HG03571 (cell line): ENCODE data around the gene CD34.
"Not testable (repeated sequence)": the region's sequence is repeated elsewhere in the genome, so short reads cannot be mapped to it uniquely, and the experiment has no call there.

Experiments used
- ATAC-seq: cut with Tn5 transposase; IDR thresholded peaks from one replicate; pipeline ENCODE4 v1.9.1; 2021; ENCODE audit not compliant: unreplicated experiment

The CD34 gene

DNA sequence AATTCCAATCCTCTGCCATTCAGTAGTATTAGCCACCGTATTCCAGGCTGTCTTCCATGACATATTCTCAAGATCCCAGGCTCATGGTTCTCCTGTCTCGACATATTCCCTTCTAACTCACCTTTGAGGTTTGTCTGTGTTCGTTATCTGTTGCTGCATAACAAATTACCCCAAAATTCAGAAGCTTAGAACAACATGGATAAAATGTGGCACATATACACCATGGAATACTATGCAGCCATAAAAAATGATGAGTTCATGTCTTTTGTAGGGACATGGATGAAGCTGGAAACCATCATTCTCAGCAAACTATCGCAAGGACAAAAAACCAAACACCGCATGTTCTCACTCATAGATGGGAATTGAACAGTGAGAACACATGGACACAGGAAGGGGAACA is 33.0 kb downstream of the CD34 start:
- ATAC-seq = not testable (repeated sequence)

- ATAC-seq = no peak
Observed at GRCh38 chr1:207876131-207876530, 34.8 kb downstream of the CD34 start.

GRCh38 chr1:207875532-207875931 is 35.4 kb downstream of the CD34 start:
- ATAC-seq = no peak

DNA sequence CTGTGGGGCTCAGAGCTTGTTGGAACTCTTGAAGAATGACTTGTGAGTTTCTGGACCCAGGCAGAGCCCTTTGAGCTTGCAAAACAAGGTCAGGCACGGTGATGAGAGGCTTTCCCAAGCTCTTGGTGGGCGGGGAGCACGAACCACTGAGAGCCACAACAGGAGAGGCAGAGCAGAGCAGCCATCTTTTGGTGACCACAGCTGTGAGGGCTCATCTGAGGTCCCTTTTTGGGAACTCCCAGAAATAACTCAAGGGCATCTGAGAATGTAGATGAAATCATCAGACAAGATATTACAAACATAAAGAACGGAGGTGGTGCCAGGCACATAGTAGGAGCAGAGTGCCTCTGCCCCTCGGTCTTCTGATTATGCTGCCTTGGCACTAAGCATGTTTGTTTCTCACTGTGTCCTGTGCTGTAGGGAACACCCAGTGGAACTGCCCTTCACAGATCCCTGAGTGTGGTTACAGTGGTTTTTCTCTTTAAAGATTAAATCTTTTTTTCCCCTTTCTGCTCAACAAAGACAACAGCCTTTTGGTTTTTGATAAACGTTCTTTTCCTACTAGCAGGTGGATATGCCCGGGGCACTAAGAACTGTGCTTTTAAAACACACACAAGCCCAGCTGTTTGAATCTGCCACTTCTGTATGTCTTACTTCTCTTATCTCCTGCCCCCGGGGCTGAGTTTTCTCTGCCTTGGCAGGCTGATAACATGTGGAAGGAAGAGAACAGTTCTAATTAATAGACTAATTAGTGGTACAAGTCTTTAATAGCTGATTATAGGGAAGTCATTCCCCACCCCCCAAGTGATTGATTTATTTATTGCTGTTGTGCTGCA is 37.7 kb downstream of the CD34 start:
- ATAC-seq = no peak

DNA sequence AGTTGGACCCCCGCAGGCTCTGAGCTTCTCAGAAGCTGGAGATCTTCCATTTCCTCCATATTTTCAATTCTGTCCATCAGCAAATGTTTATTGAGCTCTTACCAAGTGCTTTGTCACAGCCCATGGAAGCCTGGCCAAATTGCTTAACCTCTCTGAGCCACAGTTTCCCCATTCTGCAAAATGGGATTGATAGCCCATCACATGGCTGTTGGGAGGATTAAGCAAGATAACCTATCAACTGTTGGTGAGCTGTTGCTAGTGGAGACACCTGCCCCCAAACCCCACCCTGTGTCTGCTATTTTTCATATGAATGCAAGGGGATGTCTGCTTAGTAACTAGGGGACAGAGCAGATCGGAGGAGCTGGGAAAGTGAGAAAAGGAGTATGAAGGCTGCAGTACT is 38.3 kb downstream of the CD34 start:
- no peak for ATAC-seq

- no peak for ATAC-seq
Observed at GRCh38 chr1:207871117-207871649, 39.7 kb downstream of the CD34 start.

- no peak for ATAC-seq
Observed at GRCh38 chr1:207870306-207871031, 40.5 kb downstream of the CD34 start.

GRCh38 chr1:207869859-207870258 is 41.1 kb downstream of the CD34 start:
- no peak for ATAC-seq

GRCh38 chr1:207868774-207869721 is 41.9 kb downstream of the CD34 start:
- ATAC-seq = peak; percentile 56

DNA sequence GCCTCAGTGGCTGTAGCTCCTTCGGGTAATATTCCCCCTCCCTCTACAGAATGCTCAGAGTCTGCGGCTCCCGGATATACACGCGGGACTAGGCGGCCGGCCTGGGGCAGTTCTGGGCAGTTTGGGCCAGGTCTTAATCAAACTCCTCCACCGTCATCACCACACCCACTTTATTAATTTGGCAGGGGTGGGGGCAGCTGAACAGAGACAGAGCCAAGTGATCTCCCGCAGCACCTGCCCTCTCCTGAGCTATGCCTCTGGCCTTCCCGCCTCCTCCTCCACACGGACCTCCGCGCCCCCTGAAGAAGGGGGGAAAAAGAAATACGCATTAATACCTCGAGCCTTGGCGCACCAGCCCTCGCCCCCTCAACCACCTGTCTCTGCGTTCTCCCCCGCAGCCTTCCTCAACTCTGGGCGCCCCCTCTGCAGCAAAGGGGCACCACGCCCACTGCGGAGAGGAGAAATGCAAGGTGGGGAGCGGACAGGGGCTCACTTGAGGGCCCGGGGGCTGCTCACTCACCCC is 42.6 kb downstream of the CD34 start:
- ATAC-seq = no peak

- no peak for ATAC-seq
Observed at GRCh38 chr1:207867136-207868109, 43.5 kb downstream of the CD34 start.

- no peak for ATAC-seq
Observed at GRCh38 chr1:207866471-207867135, 44.3 kb downstream of the CD34 start.

DNA sequence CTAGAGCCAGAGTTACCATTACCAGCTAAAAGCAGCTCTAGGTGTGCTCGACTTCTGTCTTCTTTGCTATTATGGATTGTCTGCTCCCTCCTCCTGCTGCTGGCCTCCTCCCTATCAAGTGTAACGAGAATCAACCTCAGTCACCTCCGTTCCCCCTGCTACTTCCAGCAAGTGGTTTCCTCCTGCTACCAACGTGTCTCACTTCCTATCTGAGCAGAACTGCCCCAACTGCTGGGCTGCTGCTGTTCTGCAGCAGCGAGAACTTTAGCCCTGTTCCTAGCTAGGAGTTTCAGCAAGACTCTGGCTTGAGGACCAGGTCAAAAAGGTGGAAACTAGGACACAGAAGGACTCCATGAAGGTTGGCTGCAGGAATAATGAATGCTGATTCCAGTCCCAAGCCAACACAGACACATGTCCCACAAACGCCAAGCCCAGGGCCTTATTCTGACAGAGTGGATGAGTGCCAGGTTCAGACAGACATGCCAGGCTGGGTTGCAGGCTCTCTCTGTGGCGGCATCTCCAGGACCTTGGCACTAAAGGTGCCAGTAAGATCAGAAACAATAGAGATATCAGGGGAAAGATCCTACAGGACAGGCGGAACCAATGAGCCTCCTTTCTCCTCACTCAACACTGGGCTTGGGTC is 46.9 kb downstream of the CD34 start:
- peak; percentile 60 for ATAC-seq

- ATAC-seq = no peak
Observed at GRCh38 chr1:207862241-207862787, 48.6 kb downstream of the CD34 start.

DNA sequence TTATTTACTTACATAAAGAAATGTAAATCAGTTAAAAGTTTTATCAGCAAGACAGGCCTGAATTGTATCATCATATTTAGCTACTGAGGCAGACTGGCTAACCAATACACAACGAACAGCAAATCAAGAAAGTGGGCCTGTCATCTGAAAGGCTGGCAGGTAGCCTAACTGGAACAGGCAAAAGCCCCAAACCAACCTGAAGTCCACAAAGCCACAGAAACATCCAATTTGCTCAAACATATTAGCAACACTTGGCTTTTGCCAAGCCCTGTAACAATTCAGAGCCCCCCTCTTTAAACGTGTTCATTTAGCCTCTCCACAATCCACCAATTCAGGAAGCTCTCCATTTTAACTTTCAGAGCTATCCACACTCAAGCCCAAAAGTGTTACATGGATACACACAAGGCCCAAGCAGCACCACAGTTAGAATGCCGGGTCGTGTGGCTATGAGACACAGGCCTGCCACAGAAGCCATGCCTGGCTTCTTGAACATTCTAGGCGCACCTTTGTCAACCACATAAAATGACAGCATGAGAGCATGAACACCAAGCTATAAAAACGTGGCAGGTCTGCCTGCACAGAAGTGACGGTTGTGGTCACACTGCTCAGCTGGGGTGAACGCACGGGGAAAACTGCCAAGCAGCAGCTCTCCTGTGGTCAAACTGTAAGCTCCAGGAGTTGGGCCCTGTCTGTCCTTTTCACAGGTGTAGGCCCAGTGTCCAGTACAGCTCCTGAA is 49.3 kb downstream of the CD34 start:
- ATAC-seq = no peak

GRCh38 chr1:207860531-207860930 is 50.4 kb downstream of the CD34 start:
- ATAC-seq = no peak

DNA sequence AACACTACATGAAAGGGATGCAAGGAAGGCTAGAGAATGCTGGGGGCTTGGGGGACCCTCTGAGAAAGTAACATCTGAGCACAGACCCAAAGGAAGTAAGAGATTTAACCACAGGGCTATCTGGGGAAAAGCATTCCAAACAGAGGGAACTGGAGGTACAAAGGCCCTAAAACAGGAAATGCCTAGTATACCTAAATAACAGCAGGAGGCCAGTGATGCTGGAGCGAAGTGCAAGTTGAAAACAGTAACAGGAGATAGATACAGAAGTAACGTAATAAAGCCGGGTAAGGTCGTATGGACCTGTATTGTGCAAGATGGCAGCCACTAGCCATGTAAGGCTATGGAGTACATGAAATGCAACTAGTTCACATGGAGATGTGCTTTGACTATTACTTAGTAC is 52.1 kb downstream of the CD34 start:
- no peak for ATAC-seq

- no peak for ATAC-seq
Observed at GRCh38 chr1:207858281-207858680, 52.6 kb downstream of the CD34 start.
